ENCODE measurements around the gene ASB2.

ASB2 gene

DNA sequence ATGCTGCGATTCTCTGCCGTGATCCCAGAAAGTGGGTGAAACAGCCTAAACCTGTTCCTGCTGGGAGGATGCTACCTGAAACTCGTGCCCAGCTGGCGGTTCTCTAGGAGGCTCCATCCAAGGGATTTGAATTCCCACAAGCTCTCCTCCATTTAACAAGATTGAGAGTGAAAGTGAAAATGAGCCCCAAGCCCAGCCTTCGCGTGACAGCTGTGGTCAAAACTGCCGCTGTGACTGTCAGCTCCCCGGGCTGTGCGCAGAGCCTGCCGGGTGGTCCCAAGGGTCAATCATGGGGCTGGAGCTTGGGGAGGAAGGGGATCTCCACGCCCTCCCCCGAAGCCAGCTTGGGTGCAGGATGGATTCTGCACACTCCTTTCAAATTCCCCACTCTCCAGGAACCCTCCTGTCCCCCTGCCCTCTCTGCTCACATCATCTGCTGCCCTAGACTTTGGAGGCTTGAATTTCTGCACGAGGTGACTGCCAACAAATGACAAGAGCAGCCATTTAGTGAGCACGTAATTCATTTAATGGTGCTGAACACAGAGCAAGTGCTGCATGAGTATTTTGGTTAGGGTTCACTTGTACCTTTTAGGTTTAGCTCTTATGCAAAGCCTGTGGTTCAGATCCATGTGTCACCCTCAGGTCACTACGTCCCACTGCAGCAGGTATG is 5.3 kb downstream of the ASB2 start:
- no peaks in the 10 kb centered on the region for H3K79me2 ChIP-seq (ENCODE audit: low read length)
- peaks cover 96% of the 10 kb centered on the region for H3K4me1 ChIP-seq (ENCODE audit: low read length)
- no peaks in the 10 kb centered on the region for H3K9me3 ChIP-seq (ENCODE audit: insufficient read depth, low read length)
- H3K36me3 ChIP-seq (replicated peaks; ENCODE audit: low read depth, low read length): no peaks in the 10 kb centered on the region
- H3K27ac ChIP-seq (ENCODE audit: low read length): peak overlapping the region; percentile 83
- H3K4me2 ChIP-seq (ENCODE audit: low read length): peak overlapping the region; percentile 94
- TF ChIP-seq EZH2phosphoT487 (IDR thresholded peaks at IDR 0.05; ENCODE audit: low read depth): no peak
- TF ChIP-seq, protein P1, sequence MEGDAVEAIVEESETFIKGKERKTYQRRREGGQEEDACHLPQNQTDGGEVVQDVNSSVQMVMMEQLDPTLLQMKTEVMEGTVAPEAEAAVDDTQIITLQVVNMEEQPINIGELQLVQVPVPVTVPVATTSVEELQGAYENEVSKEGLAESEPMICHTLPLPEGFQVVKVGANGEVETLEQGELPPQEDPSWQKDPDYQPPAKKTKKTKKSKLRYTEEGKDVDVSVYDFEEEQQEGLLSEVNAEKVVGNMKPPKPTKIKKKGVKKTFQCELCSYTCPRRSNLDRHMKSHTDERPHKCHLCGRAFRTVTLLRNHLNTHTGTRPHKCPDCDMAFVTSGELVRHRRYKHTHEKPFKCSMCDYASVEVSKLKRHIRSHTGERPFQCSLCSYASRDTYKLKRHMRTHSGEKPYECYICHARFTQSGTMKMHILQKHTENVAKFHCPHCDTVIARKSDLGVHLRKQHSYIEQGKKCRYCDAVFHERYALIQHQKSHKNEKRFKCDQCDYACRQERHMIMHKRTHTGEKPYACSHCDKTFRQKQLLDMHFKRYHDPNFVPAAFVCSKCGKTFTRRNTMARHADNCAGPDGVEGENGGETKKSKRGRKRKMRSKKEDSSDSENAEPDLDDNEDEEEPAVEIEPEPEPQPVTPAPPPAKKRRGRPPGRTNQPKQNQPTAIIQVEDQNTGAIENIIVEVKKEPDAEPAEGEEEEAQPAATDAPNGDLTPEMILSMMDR (IDR thresholded peaks at IDR 0.05; ENCODE audit: low read depth, low read length): peak; percentile 12; the same call in 1 of the 2 replicates
- H2AFZ ChIP-seq (ENCODE audit: low read depth, low read length): no peak overlapping the region
- no peaks in the 10 kb centered on the region for H4K20me1 ChIP-seq (ENCODE audit: insufficient read depth, low read length)
- peak overlapping the region; percentile 76 for H3K4me3 ChIP-seq (ENCODE audit: low read length)
- peak overlapping the region; percentile 77 for H3K9ac ChIP-seq (ENCODE audit: low read length)
- peaks cover 17% of the 10 kb centered on the region for H3K27me3 ChIP-seq (ENCODE audit: low read depth, low read length)

DNA sequence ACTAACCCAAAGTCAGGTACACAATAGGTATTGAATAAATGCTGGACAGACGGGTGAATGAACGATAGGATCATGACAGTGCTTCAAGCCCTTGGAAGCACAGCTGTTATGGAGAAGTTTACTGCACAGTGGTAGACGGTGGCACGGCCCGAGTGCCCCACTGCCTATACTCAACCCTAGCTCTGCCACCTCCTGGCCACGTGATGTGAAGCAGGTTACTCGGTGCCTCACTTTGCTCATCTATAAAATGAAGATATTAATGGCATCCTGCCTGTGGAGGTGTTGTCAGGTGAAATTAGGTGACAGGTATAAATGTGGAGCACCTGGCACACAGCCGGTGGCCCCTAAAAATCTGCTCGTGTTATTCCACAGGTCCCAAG is 5.8 kb downstream of the ASB2 start:
- Histone ChIP-seq H3K4me1 (ENCODE audit: low read length) (peaks cover 96% of the 10 kb centered on the region), H3K9ac (ENCODE audit: low read length) (peak overlapping the region; percentile 77)

DNA sequence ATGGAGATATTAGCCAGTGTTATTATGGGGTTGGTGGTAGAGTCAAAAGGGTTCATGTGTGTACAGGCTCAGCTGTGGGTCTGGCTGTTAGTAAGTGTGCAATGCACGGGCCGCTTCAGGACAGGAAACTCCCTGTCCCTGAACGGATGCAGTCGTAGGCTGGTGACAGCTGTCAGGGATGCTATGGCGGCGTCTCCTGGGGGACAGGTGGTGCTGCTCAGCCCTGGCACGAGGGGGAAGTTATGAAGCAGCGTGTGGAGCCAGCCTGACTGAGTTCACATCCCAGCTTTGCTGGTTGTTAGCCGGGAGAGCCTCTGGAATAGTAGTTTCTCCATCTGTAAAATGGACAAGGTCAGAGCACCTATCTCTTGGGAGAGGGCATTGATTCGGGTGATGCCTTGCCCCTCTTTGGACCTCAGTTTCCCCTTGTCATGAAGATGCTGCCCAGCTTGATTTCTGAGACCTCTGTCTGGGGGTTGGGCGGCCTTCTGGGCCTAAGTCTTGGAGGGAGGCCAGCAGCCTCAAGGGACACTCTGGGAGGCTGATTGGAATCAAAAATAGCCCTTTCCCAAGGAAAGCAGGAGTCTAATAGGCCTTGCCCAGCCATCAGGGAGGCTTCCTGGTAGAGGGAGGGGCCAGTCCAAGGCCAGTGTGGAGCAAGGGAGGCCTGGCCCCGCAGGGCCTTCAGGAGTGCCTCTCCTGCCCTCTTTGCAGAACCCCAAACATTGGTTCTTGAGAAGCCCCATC is 7.1 kb downstream of the ASB2 start:
- peak overlapping the region; percentile 81 for H3K4me2 ChIP-seq (ENCODE audit: low read length)
- TF ChIP-seq, protein P1 (IDR thresholded peaks at IDR 0.05; ENCODE audit: low read depth, low read length): no peak
- TF ChIP-seq EZH2phosphoT487 (IDR thresholded peaks at IDR 0.05; ENCODE audit: low read depth): no peak
- no peaks in the 10 kb centered on the region for H3K79me2 ChIP-seq (ENCODE audit: low read length)
- H3K27ac ChIP-seq (ENCODE audit: low read length): peak overlapping the region; percentile 83
- H3K27me3 ChIP-seq (ENCODE audit: low read depth, low read length): peaks cover 30% of the 10 kb centered on the region
- H3K36me3 ChIP-seq (replicated peaks; ENCODE audit: low read depth, low read length): no peaks in the 10 kb centered on the region
- H4K20me1 ChIP-seq (ENCODE audit: insufficient read depth, low read length): no peaks in the 10 kb centered on the region
- H3K4me3 ChIP-seq (ENCODE audit: low read length): no peak overlapping the region
- no peak overlapping the region for H2AFZ ChIP-seq (ENCODE audit: low read depth, low read length)
- H3K4me1 ChIP-seq (ENCODE audit: low read length): peaks cover 94% of the 10 kb centered on the region
- peak overlapping the region; percentile 77; the same call in 1 of the 2 replicates for H3K9ac ChIP-seq (ENCODE audit: low read length)
- H3K9me3 ChIP-seq (ENCODE audit: insufficient read depth, low read length): no peaks in the 10 kb centered on the region

More for the DNA sequence above, 5.8 kb downstream of the ASB2 start:
- Histone ChIP-seq H3K27me3 (ENCODE audit: low read depth, low read length) (peaks cover 22% of the 10 kb centered on the region), H3K79me2 (ENCODE audit: low read length) (no peaks in the 10 kb centered on the region), H2AFZ (ENCODE audit: low read depth, low read length) (no peak overlapping the region), H3K27ac (ENCODE audit: low read length) (peak overlapping the region; percentile 83), H4K20me1 (ENCODE audit: insufficient read depth, low read length) (no peaks in the 10 kb centered on the region), H3K4me3 (ENCODE audit: low read length) (peak overlapping the region; percentile 76), H3K4me2 (ENCODE audit: low read length) (peak overlapping the region; percentile 94), H3K36me3 (replicated peaks; ENCODE audit: low read depth, low read length) (no peaks in the 10 kb centered on the region), H3K9me3 (ENCODE audit: insufficient read depth, low read length) (no peaks in the 10 kb centered on the region)
- TF ChIP-seq EZH2phosphoT487 (IDR thresholded peaks at IDR 0.05; ENCODE audit: low read depth): no peak
- TF ChIP-seq, protein P1 (IDR thresholded peaks at IDR 0.05; ENCODE audit: low read depth, low read length): peak; percentile 89

DNA sequence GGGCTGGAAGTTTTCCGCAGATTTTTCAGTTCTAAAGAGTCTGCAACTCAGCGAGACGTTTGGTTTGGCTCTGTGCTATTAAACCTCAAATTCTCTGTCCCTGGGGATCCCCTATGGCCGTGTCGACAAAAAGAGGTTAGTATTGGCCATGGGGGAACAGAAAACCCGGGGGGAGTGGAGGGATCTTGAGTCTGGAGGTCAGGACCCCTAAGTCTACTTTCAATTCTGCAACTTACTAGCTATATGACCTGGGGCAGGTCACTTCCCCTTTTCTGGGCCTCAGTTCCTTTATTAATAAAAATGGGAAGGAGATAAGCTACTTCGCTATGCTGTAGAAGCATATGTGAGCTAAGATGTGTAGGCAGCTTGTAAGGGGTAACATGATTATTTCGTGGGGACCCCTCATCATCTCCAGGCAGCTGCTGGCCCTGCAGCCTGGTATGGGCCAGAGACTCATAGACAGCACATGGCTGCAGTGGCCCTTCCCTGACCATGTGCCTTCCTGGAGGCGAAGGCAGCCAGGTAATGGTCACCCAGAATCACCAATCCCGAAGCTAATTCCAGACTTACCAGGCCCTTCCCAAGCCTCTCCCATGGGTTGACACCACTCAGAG is 8.6 kb downstream of the ASB2 start:
- Histone ChIP-seq H3K4me3 (ENCODE audit: low read length) (peak overlapping the region; percentile 54), H3K4me2 (ENCODE audit: low read length) (peak overlapping the region; percentile 81), H4K20me1 (ENCODE audit: insufficient read depth, low read length) (no peaks in the 10 kb centered on the region), H3K79me2 (ENCODE audit: low read length) (no peaks in the 10 kb centered on the region), H3K9me3 (ENCODE audit: insufficient read depth, low read length) (no peaks in the 10 kb centered on the region), H2AFZ (ENCODE audit: low read depth, low read length) (no peak overlapping the region), H3K9ac (ENCODE audit: low read length) (peak overlapping the region; percentile 77), H3K36me3 (replicated peaks; ENCODE audit: low read depth, low read length) (no peaks in the 10 kb centered on the region), H3K4me1 (ENCODE audit: low read length) (peaks cover 95% of the 10 kb centered on the region), H3K27me3 (ENCODE audit: low read depth, low read length) (peaks cover 28% of the 10 kb centered on the region), H3K27ac (ENCODE audit: low read length) (peak overlapping the region; percentile 88)
- peak; percentile 95 for TF ChIP-seq EZH2phosphoT487 (IDR thresholded peaks at IDR 0.05; ENCODE audit: low read depth)
- TF ChIP-seq, protein P1 (IDR thresholded peaks at IDR 0.05; ENCODE audit: low read depth, low read length): no peak
